Measurements from ENCODE around the gene AMT.

AMT gene

GRCh38 chr3:49422379-49423248, at the start of gene AMT:
Gene AMT (minus strand): TSS chr3:49422473. CDS start chr3:49422450, 23 bp downstream.
- Histone ChIP-seq H2AFZ (ENCODE audit: low read length) (no peak within 1 kb of the TSS), H3K4me1 (ENCODE audit: insufficient read depth, low read length, poor library complexity, severe bottlenecking) (peaks cover 17% of the 10 kb centered on the region), H3K9ac (ENCODE audit: low read depth, low read length, poor library complexity, severe bottlenecking) (no peak within 1 kb of the TSS), H3F3A (ENCODE audit: low read depth) (no peaks in the 10 kb centered on the region), H3K36me3 (ENCODE audit: insufficient read depth, low read length) (no peaks in the 10 kb centered on the region), H3K79me2 (ENCODE audit: insufficient read depth, low read length) (0 out of 2 replicates have a peak, but pooled peaks cover 6% of the 10 kb centered on the region), H4K20me1 (ENCODE audit: insufficient read depth, low read length, poor library complexity, severe bottlenecking) (no peaks in the 10 kb centered on the region), H3K9me3 (ENCODE audit: insufficient read depth, low read depth, low read length) (no peaks in the 10 kb centered on the region), H3K27me3 (ENCODE audit: insufficient read depth, low read length, poor library complexity, severe bottlenecking) (no peaks in the 10 kb centered on the region), H3K4me2 (ENCODE audit: low read depth, low read length, poor library complexity, severe bottlenecking) (no peak within 1 kb of the TSS), H3K9me2 (replicated peaks; ENCODE audit: low read depth, low read length) (no peaks in the 10 kb centered on the region), H3K4me3 (ENCODE audit: low read length, poor library complexity, severe bottlenecking) (no peak within 1 kb of the TSS)
- no peak for TF ChIP-seq EZH2phosphoT487 (IDR thresholded peaks at IDR 0.05; ENCODE audit: borderline replicate concordance)
- TF ChIP-seq, protein P1, sequence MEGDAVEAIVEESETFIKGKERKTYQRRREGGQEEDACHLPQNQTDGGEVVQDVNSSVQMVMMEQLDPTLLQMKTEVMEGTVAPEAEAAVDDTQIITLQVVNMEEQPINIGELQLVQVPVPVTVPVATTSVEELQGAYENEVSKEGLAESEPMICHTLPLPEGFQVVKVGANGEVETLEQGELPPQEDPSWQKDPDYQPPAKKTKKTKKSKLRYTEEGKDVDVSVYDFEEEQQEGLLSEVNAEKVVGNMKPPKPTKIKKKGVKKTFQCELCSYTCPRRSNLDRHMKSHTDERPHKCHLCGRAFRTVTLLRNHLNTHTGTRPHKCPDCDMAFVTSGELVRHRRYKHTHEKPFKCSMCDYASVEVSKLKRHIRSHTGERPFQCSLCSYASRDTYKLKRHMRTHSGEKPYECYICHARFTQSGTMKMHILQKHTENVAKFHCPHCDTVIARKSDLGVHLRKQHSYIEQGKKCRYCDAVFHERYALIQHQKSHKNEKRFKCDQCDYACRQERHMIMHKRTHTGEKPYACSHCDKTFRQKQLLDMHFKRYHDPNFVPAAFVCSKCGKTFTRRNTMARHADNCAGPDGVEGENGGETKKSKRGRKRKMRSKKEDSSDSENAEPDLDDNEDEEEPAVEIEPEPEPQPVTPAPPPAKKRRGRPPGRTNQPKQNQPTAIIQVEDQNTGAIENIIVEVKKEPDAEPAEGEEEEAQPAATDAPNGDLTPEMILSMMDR (conservative IDR thresholded peaks at IDR 0.05; ENCODE audit: low read length): no peak

DNA sequence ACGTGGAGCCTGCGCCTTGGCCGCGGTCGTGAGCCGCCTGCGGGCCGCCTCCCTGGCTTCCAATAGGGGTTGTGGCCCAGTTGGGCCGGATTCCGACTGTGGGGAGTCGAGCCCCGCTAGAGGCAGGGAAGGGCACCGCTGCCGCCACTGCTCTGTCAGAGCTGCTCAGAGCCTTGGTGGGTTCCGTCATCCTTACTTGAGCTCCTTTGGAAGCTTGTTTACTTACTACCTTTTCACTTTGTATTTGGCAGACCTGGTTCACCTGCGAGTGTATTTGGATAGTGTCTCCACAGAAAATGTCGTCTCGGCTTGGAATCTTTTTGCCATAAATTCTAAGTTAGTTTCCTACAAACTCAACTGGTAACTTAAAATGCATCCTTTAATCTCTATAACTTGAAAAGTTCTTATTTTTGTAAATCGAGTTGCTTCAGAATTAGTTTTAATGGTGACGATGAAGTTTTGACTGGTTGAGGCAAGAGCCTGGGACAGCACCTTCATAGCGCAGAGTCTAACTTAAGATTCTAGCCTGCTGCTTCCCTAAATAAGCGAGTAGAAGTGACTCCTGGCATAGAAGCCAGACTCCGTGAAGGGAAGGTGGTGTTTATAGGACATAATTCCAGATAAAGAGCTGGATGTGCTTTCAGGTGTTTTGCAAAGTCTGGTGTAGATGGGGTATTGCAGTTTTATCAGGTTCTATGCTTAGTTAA, 48.6 kb upstream of the AMT start:
- H3K27me3 ChIP-seq (ENCODE audit: insufficient read depth, low read length, poor library complexity, severe bottlenecking): no peaks in the 10 kb centered on the region
- TF ChIP-seq EZH2phosphoT487 (IDR thresholded peaks at IDR 0.05; ENCODE audit: borderline replicate concordance): no peak
- TF ChIP-seq, protein P1 (conservative IDR thresholded peaks at IDR 0.05; ENCODE audit: low read length): no peak
- H3K4me3 ChIP-seq (ENCODE audit: low read length, poor library complexity, severe bottlenecking): peak overlapping the region; percentile 75
- peak overlapping the region; percentile 73 for H3K9ac ChIP-seq (ENCODE audit: low read depth, low read length, poor library complexity, severe bottlenecking)
- H3K4me2 ChIP-seq (ENCODE audit: low read depth, low read length, poor library complexity, severe bottlenecking): peak overlapping the region; percentile 83
- peaks cover 32% of the 10 kb centered on the region for H4K20me1 ChIP-seq (ENCODE audit: insufficient read depth, low read length, poor library complexity, severe bottlenecking)
- no peaks in the 10 kb centered on the region for H3F3A ChIP-seq (ENCODE audit: low read depth)
- H3K79me2 ChIP-seq (ENCODE audit: insufficient read depth, low read length): peaks cover 16% of the 10 kb centered on the region; the same call in 1 of the 2 replicates
- H3K36me3 ChIP-seq (ENCODE audit: insufficient read depth, low read length): no peaks in the 10 kb centered on the region
- no peaks in the 10 kb centered on the region for H3K9me3 ChIP-seq (ENCODE audit: insufficient read depth, low read depth, low read length)
- H2AFZ ChIP-seq (ENCODE audit: low read length): peak overlapping the region; percentile 89
- no peaks in the 10 kb centered on the region for H3K9me2 ChIP-seq (replicated peaks; ENCODE audit: low read depth, low read length)
- H3K4me1 ChIP-seq (ENCODE audit: insufficient read depth, low read length, poor library complexity, severe bottlenecking): peaks cover 24% of the 10 kb centered on the region

DNA sequence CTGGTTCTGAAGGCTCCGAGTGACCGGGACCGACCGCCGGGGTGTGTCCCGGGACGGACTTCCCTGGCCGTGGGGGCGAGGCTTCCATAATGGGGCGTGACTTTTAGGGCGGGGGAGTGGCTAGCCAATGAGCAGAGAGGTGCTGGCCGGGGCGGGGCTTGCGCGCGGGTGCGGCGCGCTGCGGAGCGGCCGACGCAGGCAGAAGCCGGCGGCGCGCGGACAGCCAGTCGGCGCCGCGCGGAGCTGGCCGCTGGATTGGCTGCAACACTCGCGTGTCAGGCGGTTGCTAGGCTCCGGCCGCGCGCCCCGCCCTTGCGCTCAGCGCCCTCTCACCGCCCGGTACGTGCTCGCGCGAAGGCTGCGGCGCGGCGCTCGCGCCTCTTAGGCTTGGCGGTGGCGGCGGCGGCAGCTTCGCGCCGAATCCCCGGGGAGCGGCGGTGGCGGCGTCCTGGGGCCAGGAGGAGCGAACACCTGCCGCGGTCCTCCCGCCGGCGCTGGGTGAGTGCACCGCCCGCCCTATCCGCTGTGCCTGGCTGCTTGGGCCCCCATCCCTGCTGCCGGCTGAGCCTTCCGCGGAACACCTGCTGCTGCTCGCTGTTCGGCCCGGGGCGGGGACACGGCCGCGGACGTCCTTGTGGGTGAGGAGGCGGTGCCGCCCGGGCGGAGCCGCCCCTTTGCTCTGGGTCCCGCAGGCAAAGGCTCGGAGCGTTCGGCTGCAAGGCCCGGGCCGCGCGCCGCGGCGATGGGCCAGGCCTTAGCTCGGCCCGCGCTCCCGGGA, 47.9 kb upstream of the AMT start, which contains the start of gene DAG1:
Gene DAG1 (plus strand): TSS at position 332 of the 778 bp plus-strand sequence. CDS start 40,268 bp downstream, outside the sequence.
- peak within 1 kb of the TSS; percentile 91 for H2AFZ ChIP-seq (ENCODE audit: low read length)

More for the DNA sequence above, 47.9 kb upstream of the AMT start, which contains the start of gene DAG1:
- peak within 1 kb of the TSS; percentile 83 for H3K4me2 ChIP-seq (ENCODE audit: low read depth, low read length, poor library complexity, severe bottlenecking)
- peak within 1 kb of the TSS; percentile 73 for H3K9ac ChIP-seq (ENCODE audit: low read depth, low read length, poor library complexity, severe bottlenecking)
- H3K27me3 ChIP-seq (ENCODE audit: insufficient read depth, low read length, poor library complexity, severe bottlenecking): no peaks in the 10 kb centered on the region
- peak within 1 kb of the TSS; percentile 75 for H3K4me3 ChIP-seq (ENCODE audit: low read length, poor library complexity, severe bottlenecking)
- H3K36me3 ChIP-seq (ENCODE audit: insufficient read depth, low read length): no peaks in the 10 kb centered on the region
- H3F3A ChIP-seq (ENCODE audit: low read depth): no peaks in the 10 kb centered on the region
- no peaks in the 10 kb centered on the region for H3K9me2 ChIP-seq (replicated peaks; ENCODE audit: low read depth, low read length)
- TF ChIP-seq, protein P1 (conservative IDR thresholded peaks at IDR 0.05; ENCODE audit: low read length): no peak
- TF ChIP-seq EZH2phosphoT487 (IDR thresholded peaks at IDR 0.05; ENCODE audit: borderline replicate concordance): no peak
- H4K20me1 ChIP-seq (ENCODE audit: insufficient read depth, low read length, poor library complexity, severe bottlenecking): peaks cover 26% of the 10 kb centered on the region
- H3K4me1 ChIP-seq (ENCODE audit: insufficient read depth, low read length, poor library complexity, severe bottlenecking): peaks cover 24% of the 10 kb centered on the region
- H3K79me2 ChIP-seq (ENCODE audit: insufficient read depth, low read length): peaks cover 16% of the 10 kb centered on the region; the same call in 1 of the 2 replicates
- H3K9me3 ChIP-seq (ENCODE audit: insufficient read depth, low read depth, low read length): no peaks in the 10 kb centered on the region

Measured in Loucy (cell line).